WERI-Rb-1 (cell line): ENCODE results near the gene SIX5.

ENCODE experiments used
- DNase-seq: peaks from one replicate; pipeline ENCODE4 v3.0.0-alpha.2; 2020
- H3K27ac ChIP-seq: fragments of 250-450 bp; sonication (Bioruptor Pico); 2 replicates; pipeline ENCODE4 v1.5.1; 2020; ENCODE audit warnings: mild to moderate bottlenecking, moderate library complexity
- H3K27me3 ChIP-seq: fragments of 250-450 bp; sonication (Bioruptor Pico); 2 replicates; pipeline ENCODE4 v1.5.1; 2021; ENCODE audit warnings: mild to moderate bottlenecking, low read depth, moderate library complexity; ENCODE audit not compliant: insufficient read depth, severe bottlenecking
- H3K36me3 ChIP-seq: fragments of 250-450 bp; sonication (Bioruptor Pico); 2 replicates; pipeline ENCODE4 v1.5.1; 2020; ENCODE audit warnings: mild to moderate bottlenecking, moderate library complexity
- H3K4me3 ChIP-seq: 2 replicates; pipeline ENCODE4 v1.5.1; 2011; ENCODE audit warnings: low read depth, mild to moderate bottlenecking, control low read depth, low read length
- H3K9me3 ChIP-seq: fragments of 250-450 bp; sonication (Bioruptor Pico); 2 replicates; pipeline ENCODE4 v1.5.1; 2021; ENCODE audit warnings: mild to moderate bottlenecking, moderate library complexity; ENCODE audit not compliant: severe bottlenecking
- CTCF ChIP-seq: IDR thresholded peaks from 2 replicates; pipeline ENCODE4 v1.5.1; 2011; ENCODE audit warnings: low read depth, mild to moderate bottlenecking, control low read depth, inconsistent platforms, low read length

Gene SIX5

DNA sequence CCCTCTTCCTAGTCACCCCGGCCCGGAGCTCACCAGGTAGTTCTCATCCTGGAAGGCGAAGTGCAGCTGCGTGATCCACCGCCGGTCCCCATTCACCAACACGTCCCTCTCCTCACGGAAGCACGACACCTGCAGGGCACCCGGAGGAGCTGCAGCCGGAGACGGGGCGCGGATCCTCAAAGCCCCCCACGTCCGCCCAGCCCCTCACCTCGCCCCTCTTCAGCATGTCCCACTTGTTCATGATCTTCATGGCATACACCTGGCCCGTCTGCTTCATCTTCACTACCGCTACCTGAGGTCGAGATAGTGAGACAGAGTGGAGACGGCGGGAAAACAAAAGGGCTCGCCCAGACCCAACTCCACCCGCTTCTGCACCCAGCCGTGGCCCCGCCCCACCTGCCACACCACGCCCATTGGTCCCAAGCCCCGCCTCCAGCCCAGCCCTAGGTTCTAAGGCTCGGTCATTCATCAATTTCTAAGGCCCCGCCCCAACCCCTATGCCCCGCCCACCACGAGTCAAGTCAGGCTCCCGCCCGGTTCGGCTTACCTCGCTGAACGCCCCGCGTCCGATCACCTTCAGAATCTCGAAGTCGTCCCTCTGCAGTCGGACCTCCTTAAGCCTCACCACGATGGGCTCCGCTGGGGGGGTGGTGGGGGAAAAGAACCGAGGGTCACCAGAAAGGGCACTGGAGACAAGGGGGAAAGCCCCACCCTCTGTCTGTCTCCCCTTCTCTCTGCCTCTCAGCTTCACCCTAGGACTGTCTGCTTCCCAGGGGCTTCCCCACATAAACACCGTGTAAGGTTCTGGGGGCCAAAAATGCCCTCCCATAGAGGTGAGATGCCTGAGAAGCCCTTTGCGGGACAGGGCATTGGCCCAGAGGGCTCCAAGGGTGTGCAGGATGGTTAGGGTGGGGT is 10.4 kb upstream of the SIX5 start:
- Histone ChIP-seq H3K36me3 (peaks cover 11% of the 10 kb centered on the region; the same call in 1 of the 2 replicates), H3K9me3 (no peaks in the 10 kb centered on the region), H3K27me3 (no peaks in the 10 kb centered on the region), H3K4me3 (no peak overlapping the region), H3K27ac (no peak overlapping the region; the same call in 1 of the 2 replicates)
- TF ChIP-seq CTCF = 0 out of 2 replicates have a peak, but pooled peaks have one; percentile 8
- DNase-seq = peak; percentile 72

- Histone ChIP-seq H3K4me3 (no peak overlapping the region), H3K27ac (no peak overlapping the region), H3K9me3 (no peaks in the 10 kb centered on the region), H3K36me3 (peaks cover 11% of the 10 kb centered on the region; the same call in 1 of the 2 replicates), H3K27me3 (no peaks in the 10 kb centered on the region)
- no peak for TF ChIP-seq CTCF
- DNase-seq = no peak
Measured at GRCh38 chr19:45778010-45778661, 9.1 kb upstream of the SIX5 start.

DNA sequence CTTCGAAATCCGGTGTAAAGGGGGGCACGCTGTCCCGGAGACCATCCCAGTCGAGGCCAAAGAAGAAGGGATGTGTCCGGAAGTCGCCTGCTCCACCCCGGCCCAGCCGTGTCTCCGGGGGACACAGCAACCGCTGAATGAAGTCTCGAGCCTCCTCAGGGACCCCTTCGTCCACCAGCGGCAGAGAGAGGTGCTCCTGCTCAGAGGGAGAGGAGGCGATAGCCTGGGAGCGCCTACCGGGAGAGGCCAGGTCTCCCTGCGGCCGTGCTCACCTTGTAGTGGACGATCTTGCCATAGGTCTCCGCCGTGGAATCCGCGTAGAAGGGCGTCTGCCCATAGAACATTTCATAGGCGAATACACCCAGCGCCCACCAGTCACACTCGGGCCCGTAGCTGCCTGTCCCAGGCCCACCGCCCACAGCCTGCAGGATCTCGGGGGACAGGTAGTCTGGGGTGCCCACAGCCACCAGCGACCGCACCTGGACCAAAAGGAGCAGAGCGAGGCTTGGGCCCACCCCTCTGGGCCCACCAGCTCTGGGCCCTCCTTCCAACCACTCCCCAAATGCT is 8.4 kb upstream of the SIX5 start:
- DNase-seq = no peak
- TF ChIP-seq CTCF = no peak
- H3K27me3 ChIP-seq = no peaks in the 10 kb centered on the region
- peaks cover 11% of the 10 kb centered on the region; the same call in 1 of the 2 replicates for H3K36me3 ChIP-seq
- no peak overlapping the region for H3K4me3 ChIP-seq
- no peak overlapping the region for H3K27ac ChIP-seq
- H3K9me3 ChIP-seq = no peaks in the 10 kb centered on the region

- Histone ChIP-seq H3K27ac (no peak overlapping the region), H3K36me3 (peaks cover 11% of the 10 kb centered on the region; the same call in 1 of the 2 replicates), H3K4me3 (no peak overlapping the region), H3K27me3 (no peaks in the 10 kb centered on the region), H3K9me3 (no peaks in the 10 kb centered on the region)
- no peak; the same call in 1 of the 2 replicates for TF ChIP-seq CTCF
- DNase-seq = no peak
Measured at GRCh38 chr19:45774765-45775164, 5.7 kb upstream of the SIX5 start.

DNA sequence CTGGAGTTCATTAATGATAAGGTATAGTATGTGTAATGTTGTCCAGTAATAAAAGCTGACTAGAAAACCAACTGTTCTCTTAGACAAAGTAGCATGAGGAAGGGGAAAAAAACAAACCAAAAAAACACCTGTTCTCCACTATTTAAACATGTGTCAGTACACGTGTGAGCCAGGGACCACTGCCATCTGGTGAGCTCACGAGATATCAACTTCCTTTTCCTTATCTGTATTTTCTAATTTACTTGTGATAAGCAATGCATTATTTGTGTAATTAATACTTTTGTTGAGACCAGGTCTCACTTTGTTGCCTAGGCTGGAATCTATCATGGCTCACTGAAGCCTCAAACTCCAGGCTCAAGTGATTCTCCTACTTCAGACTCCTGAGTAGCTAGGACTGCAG is 4.3 kb upstream of the SIX5 start:
- H3K9me3 ChIP-seq = no peaks in the 10 kb centered on the region
- no peak for TF ChIP-seq CTCF
- H3K4me3 ChIP-seq = no peak overlapping the region
- no peaks in the 10 kb centered on the region for H3K27me3 ChIP-seq
- H3K27ac ChIP-seq = no peak overlapping the region
- H3K36me3 ChIP-seq = peaks cover 8% of the 10 kb centered on the region; the same call in 1 of the 2 replicates
- DNase-seq = no peak
